Fibroblast of lung (primary cell): Measurements from ENCODE around the gene PTDSS2. TPM values are rescaled to one million over a fixed set of nuclear protein-coding genes. Genes with fewer than 3 reads are reported as not detected.
A peak's percentile ranks its signal among the peaks of the same experiment; 100 is the strongest.

Experiments
- DNase-seq, 2 donors: peaks; one replicate each; pipeline versions ENCODE4 v3.0.0 to v3.0.0-alpha.2; 2010; ENCODE audit warnings: low read depth in 2 of 2
- H2AFZ ChIP-seq: 2 replicates; pipeline ENCODE4 v1.5.1; 2012; ENCODE audit warnings: low read length, control low read depth, inconsistent platforms
- H3K27ac ChIP-seq: 2 replicates; pipeline ENCODE4 v1.5.1; 2011; ENCODE audit warnings: low read length, control low read depth; ENCODE audit not compliant: insufficient read depth
- H3K27me3 ChIP-seq: 2 replicates; pipeline ENCODE4 v1.5.1; 2011; ENCODE audit warnings: mild to moderate bottlenecking, low read length; ENCODE audit not compliant: control insufficient read depth, insufficient read depth
- H3K36me3 ChIP-seq: 2 replicates; pipeline ENCODE4 v1.5.1; 2011; ENCODE audit warnings: low read length; ENCODE audit not compliant: control insufficient read depth, insufficient read depth
- H3K4me1 ChIP-seq: 2 replicates; pipeline ENCODE4 v1.5.1; 2011; ENCODE audit warnings: low read length; ENCODE audit not compliant: control insufficient read depth, insufficient read depth; ENCODE audit errors: extremely low read depth
- H3K4me2 ChIP-seq: 2 replicates; pipeline ENCODE4 v1.5.1; 2011; ENCODE audit warnings: low read length, control low read depth; ENCODE audit not compliant: insufficient read depth; ENCODE audit errors: extremely low read depth
- H3K4me3 ChIP-seq, 4 experiments: fragments of 200-600 bp in 1 of 4; sonication (generic) in 1 of 4; replicated peaks in 1 of 4; 2 replicates each; pipeline ENCODE4 v1.5.1; 2011 to 2016; ENCODE audit warnings: low read length in 4 of 4, low read depth in 3 of 4, mild to moderate bottlenecking in 3 of 4, control low read depth in 2 of 4, inconsistent platforms in 1 of 4, mixed read lengths in 1 of 4; ENCODE audit not compliant: insufficient read depth in 1 of 4; ENCODE audit errors: control extremely low read depth in 1 of 4
- H3K79me2 ChIP-seq: 2 replicates; pipeline ENCODE4 v1.5.1; 2012; ENCODE audit warnings: mild to moderate bottlenecking, low read length, inconsistent platforms; ENCODE audit not compliant: control insufficient read depth, insufficient read depth
- H3K9ac ChIP-seq: 2 replicates; pipeline ENCODE4 v1.5.1; 2011; ENCODE audit warnings: mild to moderate bottlenecking, low read length, control low read depth; ENCODE audit not compliant: insufficient read depth
- H3K9me3 ChIP-seq: 2 replicates; pipeline ENCODE4 v1.5.1; 2012; ENCODE audit warnings: low read depth, low read length; ENCODE audit not compliant: control insufficient read depth, insufficient read depth
- H4K20me1 ChIP-seq: 2 replicates; pipeline ENCODE4 v1.5.1; 2011; ENCODE audit warnings: low read length; ENCODE audit not compliant: control insufficient read depth, insufficient read depth; ENCODE audit errors: extremely low read depth
- EZH2 ChIP-seq: IDR thresholded peaks from 2 replicates; pipeline ENCODE4 v1.5.1; 2012; ENCODE audit warnings: low read length, control low read depth, mild to moderate bottlenecking; ENCODE audit errors: missing control alignments
- polyA plus RNA-seq, 2 donors: library from polyadenylated mRNA; depleted of rRNA in 1 of 2; stranded (reverse) in 1 of 2; unstranded in 1 of 2; fragments of >200 nt; gene quantifications; 2 replicates each; pipeline ENCODE4 v1.2.1, GENCODE V29; 2011 to 2012; ENCODE audit warnings: missing spikeins in 1 of 2
- total RNA-seq: library from RNA; depleted of rRNA; stranded (reverse); fragments of >200 nt; gene quantifications from 2 replicates; pipeline ENCODE4 v1.2.1, GENCODE V29; 2014
- TF ChIP-seq, protein P1 (sequence below), 2 donors: IDR thresholded peaks in 1 of 2; conservative IDR thresholded peaks in 1 of 2; 1 replicate in 1 of 2; 2 replicates in 1 of 2; pipeline ENCODE4 v1.5.1; 2011 to 2012; ENCODE audit warnings: low read length in 2 of 2, control low read depth in 1 of 2, inconsistent platforms in 1 of 2, low read depth in 1 of 2, mild to moderate bottlenecking in 1 of 2

Gene PTDSS2
- total and polyA plus RNA-seq, 2 donors (not counting 1 experiment from before 2014, with no cell fraction given): 17.4 to 36.7 TPM

DNA sequence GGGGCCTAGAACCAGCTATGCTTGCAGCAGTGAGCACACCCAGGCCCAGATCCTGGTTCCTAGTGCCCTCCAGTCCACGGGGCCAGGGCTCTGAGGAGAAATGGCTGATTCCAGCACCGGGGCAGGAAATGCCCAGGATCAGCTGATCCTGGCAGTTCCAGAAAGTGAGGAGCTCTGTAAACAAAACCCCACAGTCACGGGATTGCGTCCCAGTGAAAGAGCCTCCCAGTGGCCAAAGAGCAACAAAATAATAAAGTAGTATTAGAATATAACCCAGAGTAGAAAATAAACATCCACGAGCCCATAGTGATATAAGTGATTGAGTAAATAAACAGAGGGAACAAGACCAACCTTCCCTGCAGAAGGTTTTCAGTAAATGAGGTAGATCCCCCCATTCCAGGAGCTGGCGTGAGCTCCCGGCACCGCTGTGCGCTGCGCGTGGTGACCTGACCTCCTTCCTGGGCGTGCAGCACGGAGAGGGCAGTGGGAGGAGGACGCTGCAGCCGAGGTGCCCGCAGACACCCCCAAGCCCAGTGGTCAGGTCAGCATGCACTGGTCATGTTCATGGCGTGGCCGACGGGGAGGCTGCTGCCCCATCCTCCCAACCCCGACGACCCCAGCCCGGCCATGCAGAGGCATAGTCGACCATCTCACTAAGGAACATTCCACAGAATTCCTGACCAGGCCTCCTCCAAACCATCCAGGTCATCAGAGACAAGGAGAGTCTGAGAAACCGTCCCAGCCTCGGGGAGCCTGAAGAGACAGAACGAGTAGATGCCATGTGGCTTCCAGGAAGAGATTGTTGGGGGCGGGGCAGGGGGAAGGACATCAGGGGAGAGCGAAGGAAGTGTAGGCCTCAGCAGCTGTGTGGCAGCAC is 19.8 kb downstream of the PTDSS2 start:
- Histone ChIP-seq H2AFZ (peak overlapping the region; percentile 73), H3K27me3 (no peaks in the 10 kb centered on the region), H3K4me2 (peak overlapping the region; percentile 99), H3K9me3 (no peaks in the 10 kb centered on the region), H3K36me3 (no peaks in the 10 kb centered on the region), H4K20me1 (no peaks in the 10 kb centered on the region), H3K9ac (peak overlapping the region; percentile 62), H3K27ac (peak overlapping the region; percentile 97), H3K4me1 (peaks cover 11% of the 10 kb centered on the region), H3K4me3 (peak overlapping the region; percentile 17 to 48 (median 47)), H3K79me2 (peaks cover 15% of the 10 kb centered on the region)
- TF ChIP-seq EZH2: no peak
- TF ChIP-seq, protein P1, sequence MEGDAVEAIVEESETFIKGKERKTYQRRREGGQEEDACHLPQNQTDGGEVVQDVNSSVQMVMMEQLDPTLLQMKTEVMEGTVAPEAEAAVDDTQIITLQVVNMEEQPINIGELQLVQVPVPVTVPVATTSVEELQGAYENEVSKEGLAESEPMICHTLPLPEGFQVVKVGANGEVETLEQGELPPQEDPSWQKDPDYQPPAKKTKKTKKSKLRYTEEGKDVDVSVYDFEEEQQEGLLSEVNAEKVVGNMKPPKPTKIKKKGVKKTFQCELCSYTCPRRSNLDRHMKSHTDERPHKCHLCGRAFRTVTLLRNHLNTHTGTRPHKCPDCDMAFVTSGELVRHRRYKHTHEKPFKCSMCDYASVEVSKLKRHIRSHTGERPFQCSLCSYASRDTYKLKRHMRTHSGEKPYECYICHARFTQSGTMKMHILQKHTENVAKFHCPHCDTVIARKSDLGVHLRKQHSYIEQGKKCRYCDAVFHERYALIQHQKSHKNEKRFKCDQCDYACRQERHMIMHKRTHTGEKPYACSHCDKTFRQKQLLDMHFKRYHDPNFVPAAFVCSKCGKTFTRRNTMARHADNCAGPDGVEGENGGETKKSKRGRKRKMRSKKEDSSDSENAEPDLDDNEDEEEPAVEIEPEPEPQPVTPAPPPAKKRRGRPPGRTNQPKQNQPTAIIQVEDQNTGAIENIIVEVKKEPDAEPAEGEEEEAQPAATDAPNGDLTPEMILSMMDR (conservative IDR thresholded peaks at IDR 0.05 in 1 of 2, IDR thresholded peaks at IDR 0.05 in 1 of 2; ENCODE audit: low read depth in 1 of 2, low read length in 2 of 2): peak; percentile 24 to 29
- DNase-seq: peak; percentile 47 to 88

DNA sequence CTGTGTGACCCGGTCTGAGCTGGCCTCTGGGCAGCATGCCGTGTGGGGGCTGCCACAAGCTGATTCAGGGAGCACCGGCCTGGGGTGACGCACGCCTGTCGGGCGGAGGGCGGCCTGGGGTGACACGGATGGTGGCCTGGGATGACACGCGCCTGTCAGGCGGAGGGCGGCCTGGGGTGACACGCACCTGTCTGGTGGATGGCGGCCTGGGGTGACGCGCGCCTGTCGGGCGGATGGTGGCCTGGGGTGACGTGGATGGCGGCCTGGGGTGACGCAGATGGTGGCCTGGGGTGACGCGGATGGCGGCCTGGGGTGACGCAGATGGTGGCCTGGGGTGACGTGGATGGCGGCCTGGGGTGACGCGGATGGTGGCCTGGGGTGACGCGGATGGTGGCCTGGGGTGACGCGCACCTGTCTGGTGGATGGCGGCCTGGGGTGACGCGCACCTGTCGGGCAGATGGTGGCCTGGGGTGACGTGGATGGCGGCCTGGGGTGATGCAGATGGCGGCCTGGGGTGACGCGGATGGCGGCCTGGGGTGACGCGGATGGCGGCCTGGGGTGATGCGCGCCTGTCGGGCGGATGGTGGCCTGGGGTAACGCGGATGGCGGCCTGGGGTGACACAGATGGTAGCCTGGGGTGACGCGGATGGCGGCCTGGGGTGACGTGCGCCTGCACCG is 21.5 kb downstream of the PTDSS2 start:
- H3K9ac ChIP-seq: no peak overlapping the region
- H4K20me1 ChIP-seq: no peaks in the 10 kb centered on the region
- H3K4me3 ChIP-seq: no peak overlapping the region
- no peaks in the 10 kb centered on the region for H3K36me3 ChIP-seq
- no peaks in the 10 kb centered on the region for H3K27me3 ChIP-seq
- no peak for DNase-seq
- peaks cover 19% of the 10 kb centered on the region for H3K79me2 ChIP-seq
- H3K27ac ChIP-seq: no peak overlapping the region
- H3K4me1 ChIP-seq: peaks cover 11% of the 10 kb centered on the region
- no peak overlapping the region for H3K4me2 ChIP-seq
- no peaks in the 10 kb centered on the region for H3K9me3 ChIP-seq
- H2AFZ ChIP-seq: no peak overlapping the region
- no peak for TF ChIP-seq EZH2
- TF ChIP-seq, protein P1 (conservative IDR thresholded peaks at IDR 0.05 in 1 of 2, IDR thresholded peaks at IDR 0.05 in 1 of 2; ENCODE audit: low read depth in 1 of 2, low read length in 2 of 2): no peak

DNA sequence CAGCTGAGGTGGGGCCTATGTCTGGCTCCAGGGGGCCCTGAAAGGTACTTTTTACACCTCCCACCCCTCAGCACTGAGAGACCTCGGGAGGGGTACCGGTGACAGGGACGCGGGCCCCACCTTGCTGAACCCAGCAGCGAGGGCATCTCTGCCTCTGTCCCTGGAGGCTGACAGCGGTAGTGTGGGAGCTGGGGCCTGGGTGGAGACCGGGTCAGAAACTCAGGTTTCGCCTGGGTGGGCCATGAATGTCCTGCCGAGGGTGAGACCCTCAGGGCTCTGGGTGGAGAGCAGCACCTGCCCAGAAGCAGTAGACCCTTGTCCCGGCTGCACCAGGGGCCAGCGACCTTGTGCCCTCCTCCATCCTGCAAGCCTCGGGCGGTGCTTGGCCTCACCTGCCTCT is 22.2 kb downstream of the PTDSS2 start:
- H4K20me1 ChIP-seq: no peaks in the 10 kb centered on the region
- no peak overlapping the region for H3K27ac ChIP-seq
- no peaks in the 10 kb centered on the region for H3K36me3 ChIP-seq
- peaks cover 11% of the 10 kb centered on the region for H3K4me1 ChIP-seq
- H3K9me3 ChIP-seq: no peaks in the 10 kb centered on the region
- H3K4me2 ChIP-seq: no peak overlapping the region
- no peaks in the 10 kb centered on the region for H3K27me3 ChIP-seq
- H3K9ac ChIP-seq: no peak overlapping the region
- peaks cover 19% of the 10 kb centered on the region for H3K79me2 ChIP-seq
- no peak for DNase-seq
- no peak for TF ChIP-seq EZH2
- H3K4me3 ChIP-seq: no peak overlapping the region
- no peak overlapping the region for H2AFZ ChIP-seq
